Endothelial cell of umbilical vein (primary cell): Measurements from ENCODE around the gene GNG8. TPM values are rescaled to one million over a fixed set of nuclear protein-coding genes. Genes with fewer than 3 reads are reported as not detected.

ENCODE experiments used
- BruUV-seq: library from RNA; stranded (reverse); fragments of 400-500 nt; replicated peaks from 2 replicates; lab custom pipeline; 2021; lab: Mats Ljungman, UMichigan
- CTCF ChIA-PET: fragments of 300-600, 350-600 bp; sonication (Branson Sonifier 250); formaldehyde crosslinking; loops from one replicate; lab custom pipeline; 2021; ENCODE audit warnings: antibody characterized with exemption, inconsistent platforms; lab: Charles Lee
- POLR2A ChIA-PET: fragments of 300-600, 350-600 bp; sonication (Branson Sonifier 250); formaldehyde crosslinking; loops from one replicate; lab custom pipeline; 2021; ENCODE audit warnings: antibody characterized with exemption, inconsistent platforms; lab: Charles Lee
- DNase-seq: peaks from one replicate; pipeline ENCODE4 v3.0.0-alpha.2; 2011; ENCODE audit warnings: low read depth, low spot score
- FAIRE-seq: peaks from 2 replicates; lab custom pipeline; 2011; peaks lifted over from hg19 to GRCh38; lab: Jason Lieb, UNC
- H2AFZ ChIP-seq: 2 replicates; pipeline ENCODE4 v1.6.0; 2012; ENCODE audit warnings: low read depth, low read length, control low read depth, inconsistent platforms
- H3K27ac ChIP-seq: 2 replicates; pipeline ENCODE4 v1.5.1; 2011; ENCODE audit warnings: low read depth, mild to moderate bottlenecking, control low read depth, low read length, moderate library complexity; ENCODE audit not compliant: insufficient read depth
- H3K27me3 ChIP-seq, 2 experiments: 2 replicates each; pipeline versions ENCODE4 v1.6.0 to v1.6.1; 2011; ENCODE audit warnings: low read length in 2 of 2, mixed read lengths in 1 of 2; ENCODE audit not compliant: control insufficient read depth in 2 of 2, insufficient read depth in 2 of 2
- H3K36me3 ChIP-seq, 2 experiments: 2 replicates in 1 of 2; 3 replicates in 1 of 2; pipeline ENCODE4 v1.5.1; 2011; ENCODE audit warnings: low read length in 2 of 2, mild to moderate bottlenecking in 1 of 2, moderate library complexity in 1 of 2; ENCODE audit not compliant: control insufficient read depth in 2 of 2, insufficient read depth in 2 of 2; ENCODE audit errors: extremely low read depth in 1 of 2
- H3K4me1 ChIP-seq: 3 replicates; pipeline ENCODE4 v1.5.1; 2011; ENCODE audit warnings: mild to moderate bottlenecking, low read length; ENCODE audit not compliant: control insufficient read depth, insufficient read depth; ENCODE audit errors: extremely low read depth
- H3K4me2 ChIP-seq: 2 replicates; pipeline ENCODE4 v1.6.1; 2011; ENCODE audit warnings: low read length, control low read depth, mixed read lengths; ENCODE audit not compliant: insufficient read depth
- H3K4me3 ChIP-seq, 3 experiments: fragments of 200-600 bp in 1 of 3; sonication (generic), shearing (Covaris generic) in 1 of 3; replicated peaks in 1 of 3; 2 replicates each; pipeline ENCODE4 v1.5.1; 2011 to 2016; ENCODE audit warnings: control low read depth in 3 of 3, low read length in 3 of 3, mild to moderate bottlenecking in 2 of 3, inconsistent platforms in 1 of 3, low read depth in 1 of 3, moderate library complexity in 1 of 3; ENCODE audit not compliant: insufficient read depth in 1 of 3
- H3K79me2 ChIP-seq: 2 replicates; pipeline ENCODE4 v1.6.0; 2012; ENCODE audit warnings: low read length, inconsistent platforms; ENCODE audit not compliant: control insufficient read depth, insufficient read depth
- H3K9ac ChIP-seq: replicated peaks from 2 replicates; pipeline ENCODE3; 2011; ENCODE audit warnings: low read length, control low read depth; ENCODE audit not compliant: insufficient read depth; ENCODE audit errors: extremely low read depth
- H3K9me1 ChIP-seq: replicated peaks from 3 replicates; pipeline ENCODE4 v1.6.0; 2011; ENCODE audit warnings: mild to moderate bottlenecking, low read length; ENCODE audit not compliant: control insufficient read depth, insufficient read depth; ENCODE audit errors: extremely low read depth
- H3K9me3 ChIP-seq: replicated peaks from 2 replicates; pipeline ENCODE4 v1.5.1; 2012; ENCODE audit warnings: low read length, inconsistent platforms; ENCODE audit not compliant: control insufficient read depth, insufficient read depth
- H4K20me1 ChIP-seq: replicated peaks from 2 replicates; pipeline ENCODE3; 2011; ENCODE audit warnings: mild to moderate bottlenecking, low read length; ENCODE audit not compliant: control insufficient read depth, insufficient read depth; ENCODE audit errors: extremely low read depth
- EZH2 ChIP-seq: IDR thresholded peaks from 2 replicates; pipeline ENCODE4 v1.6.1; 2012; ENCODE audit warnings: borderline replicate concordance, low read depth, mild to moderate bottlenecking, moderate library complexity, low read length, inconsistent platforms; ENCODE audit not compliant: severe bottlenecking
- FOS ChIP-seq: IDR thresholded peaks from 2 replicates; pipeline ENCODE4 v1.6.1; 2011; ENCODE audit warnings: mild to moderate bottlenecking, low read length, moderate library complexity, borderline replicate concordance; ENCODE audit not compliant: insufficient read depth
- GATA2 ChIP-seq: IDR thresholded peaks from 2 replicates; pipeline ENCODE4 v1.7.0; 2011; ENCODE audit warnings: low read depth, mild to moderate bottlenecking, moderate library complexity, mixed read lengths, low read length; ENCODE audit not compliant: insufficient read length, insufficient read depth
- JUN ChIP-seq: IDR thresholded peaks from 2 replicates; pipeline ENCODE4 v1.6.1; 2011; ENCODE audit warnings: borderline replicate concordance, low read depth; ENCODE audit not compliant: insufficient read length, insufficient read depth
- MAX ChIP-seq: IDR thresholded peaks from 2 replicates; pipeline ENCODE4 v1.6.1; 2011; ENCODE audit not compliant: insufficient read depth, insufficient read length
- MYC ChIP-seq: IDR thresholded peaks from one replicate; pipeline ENCODE4 v1.6.1; 2011; ENCODE audit warnings: mild to moderate bottlenecking, low read depth, low read length
- POLR2A ChIP-seq: IDR thresholded peaks from 2 replicates; pipeline ENCODE4 v1.6.1; 2012; ENCODE audit warnings: low read depth, mild to moderate bottlenecking, control low read depth, low read length
- POLR2AphosphoS5 ChIP-seq: IDR thresholded peaks from 2 replicates; pipeline ENCODE4 v1.6.1; 2012; ENCODE audit warnings: low read depth, mild to moderate bottlenecking, control low read depth, low read length, moderate library complexity; ENCODE audit not compliant: insufficient read depth
- dilution Hi-C: fragments of 300-500 bp; cut with MboI; formaldehyde crosslinking; loops from one replicate; pipeline ENCODE4 v1.15.0; 2019; ENCODE audit warnings: low sequenced_read_pairs; ENCODE audit not compliant: extremely low pct_ligation_motif_present
- intact Hi-C: fragments of 100-400 bp; cut with micrococcal nuclease; formaldehyde crosslinking; loops from one replicate; pipeline ENCODE4 v1.10.0; 2022
- polyA plus RNA-seq, 4 experiments: library from polyadenylated mRNA; depleted of rRNA in 3 of 4; stranded (reverse) in 3 of 4; unstranded in 1 of 4; fragments of >200 nt; gene quantifications; 2 replicates each; pipeline versions ENCODE4 v1.2.1 to v1.2.3, GENCODE V29; 2011 to 2012; ENCODE audit warnings: missing spikeins in 1 of 4
- total RNA-seq: library from RNA; stranded (reverse); gene quantifications from 2 replicates; pipeline ENCODE4 v1.2.3, GENCODE V29; 2021
- TF ChIP-seq, protein P1 (sequence below), 2 donors: IDR thresholded peaks; 1 replicate in 1 of 2; 2 replicates in 1 of 2; pipeline ENCODE4 v1.5.1; 2011; ENCODE audit warnings: low read length in 2 of 2, mild to moderate bottlenecking in 2 of 2, moderate library complexity in 2 of 2, control low read depth in 1 of 2, inconsistent platforms in 1 of 2, low read depth in 1 of 2; ENCODE audit not compliant: insufficient read depth in 1 of 2; ENCODE audit errors: extremely low read depth in 1 of 2

The GNG8 gene
- total and polyA plus RNA-seq, 2 donors (not counting 3 experiments of a cell fraction or from before 2014, with no cell fraction given), result not detected

- DNase-seq, result no peak
- H3K79me2 ChIP-seq, result peaks cover 53% of the 10 kb centered on the region
- TF ChIP-seq, protein P1, sequence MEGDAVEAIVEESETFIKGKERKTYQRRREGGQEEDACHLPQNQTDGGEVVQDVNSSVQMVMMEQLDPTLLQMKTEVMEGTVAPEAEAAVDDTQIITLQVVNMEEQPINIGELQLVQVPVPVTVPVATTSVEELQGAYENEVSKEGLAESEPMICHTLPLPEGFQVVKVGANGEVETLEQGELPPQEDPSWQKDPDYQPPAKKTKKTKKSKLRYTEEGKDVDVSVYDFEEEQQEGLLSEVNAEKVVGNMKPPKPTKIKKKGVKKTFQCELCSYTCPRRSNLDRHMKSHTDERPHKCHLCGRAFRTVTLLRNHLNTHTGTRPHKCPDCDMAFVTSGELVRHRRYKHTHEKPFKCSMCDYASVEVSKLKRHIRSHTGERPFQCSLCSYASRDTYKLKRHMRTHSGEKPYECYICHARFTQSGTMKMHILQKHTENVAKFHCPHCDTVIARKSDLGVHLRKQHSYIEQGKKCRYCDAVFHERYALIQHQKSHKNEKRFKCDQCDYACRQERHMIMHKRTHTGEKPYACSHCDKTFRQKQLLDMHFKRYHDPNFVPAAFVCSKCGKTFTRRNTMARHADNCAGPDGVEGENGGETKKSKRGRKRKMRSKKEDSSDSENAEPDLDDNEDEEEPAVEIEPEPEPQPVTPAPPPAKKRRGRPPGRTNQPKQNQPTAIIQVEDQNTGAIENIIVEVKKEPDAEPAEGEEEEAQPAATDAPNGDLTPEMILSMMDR (IDR thresholded peaks at IDR 0.05; ENCODE audit: extremely low read depth in 1 of 2, insufficient read depth in 1 of 2, low read depth in 1 of 2, low read length in 2 of 2), result no peak
- TF ChIP-seq POLR2AphosphoS5 (no peak), GATA2 (no peak), EZH2 (no peak), FOS (no peak), JUN (no peak), MAX (no peak), MYC (no peak), POLR2A (no peak)
- no peaks in the 10 kb centered on the region for H3K9me1 ChIP-seq
- no peak overlapping the region for H2AFZ ChIP-seq
- peaks cover 13% of the 10 kb centered on the region for H3K4me1 ChIP-seq
- H3K36me3 ChIP-seq, result peaks cover 13 to 51% of the 10 kb centered on the region in 2 experiments
- H3K9ac ChIP-seq, result no peak overlapping the region
- H3K4me3 ChIP-seq, result no peak overlapping the region
- H3K27me3 ChIP-seq, result no peaks in the 10 kb centered on the region
- no peaks in the 10 kb centered on the region for H4K20me1 ChIP-seq
- no peaks in the 10 kb centered on the region for H3K9me3 ChIP-seq
- POLR2A ChIA-PET, result no interaction called here
- H3K4me2 ChIP-seq, result no peak overlapping the region
- FAIRE-seq, result no peak
- H3K27ac ChIP-seq, result no peak overlapping the region
- no TSS peak for BruUV-seq
- intact Hi-C loops (no loop called here), dilution Hi-C loops (no loop called here)
- CTCF ChIA-PET, result interaction anchor here (1.4 to 4.0 kb wide), 3 partner anchors 8 to 56 kb away, joined by 4 to 22 read pairs (median 5); partner anchors contain the start of gene DACT3
These were observed 30.0 kb downstream of the GNG8 start for GRCh38 chr19:46606019-46606418.
